Measurements from ENCODE around the gene CREG2.

The CREG2 gene

DNA sequence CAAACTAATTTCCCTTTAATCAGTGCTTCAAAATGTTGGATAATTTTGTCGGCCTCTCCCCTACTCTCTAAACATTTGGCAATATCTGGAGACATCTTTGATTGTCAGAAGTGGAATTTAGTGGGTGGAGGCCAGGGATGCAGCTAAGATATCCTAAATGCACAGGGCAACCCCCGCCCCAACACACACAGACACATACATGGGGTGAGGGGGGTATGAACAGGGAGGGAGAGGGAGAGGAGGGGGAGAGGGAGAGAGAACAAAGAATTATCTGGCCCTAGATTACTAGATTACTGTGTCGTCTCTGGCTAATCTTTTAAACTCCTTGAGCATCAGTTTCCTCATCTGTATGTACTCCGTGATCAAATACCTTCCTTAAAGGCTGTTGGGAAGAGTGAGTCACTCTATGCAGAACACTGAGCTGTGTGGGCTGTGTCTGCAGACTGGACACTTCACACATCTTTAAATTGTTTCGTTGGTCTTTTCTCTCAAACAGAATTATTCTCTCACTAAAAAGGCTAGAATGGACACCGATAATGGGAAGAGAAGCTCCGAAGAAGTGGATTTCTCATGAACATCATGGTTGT, 81.7 kb downstream of the CREG2 start:
- DNase-seq: peak; percentile 53 to 71

DNA sequence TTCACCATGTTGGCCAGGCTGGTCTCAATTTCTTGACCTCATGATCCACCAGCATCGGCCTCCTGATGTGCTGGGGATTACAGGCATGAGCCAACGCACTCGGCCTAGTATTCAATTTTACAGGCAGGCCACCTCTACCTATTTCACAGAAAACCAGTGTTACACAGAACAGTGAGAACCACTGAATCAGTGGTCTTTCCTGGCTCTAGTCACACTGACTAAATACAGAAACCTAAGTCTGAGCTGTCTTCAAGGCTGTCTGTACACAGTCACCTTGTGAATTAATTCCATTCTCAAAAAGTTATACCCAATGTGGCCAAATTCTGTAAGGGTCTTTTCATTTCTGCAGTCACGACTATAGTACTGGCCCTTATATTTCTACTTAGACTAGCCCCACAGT, 82.3 kb downstream of the CREG2 start:
- DNase-seq: no peak

DNA sequence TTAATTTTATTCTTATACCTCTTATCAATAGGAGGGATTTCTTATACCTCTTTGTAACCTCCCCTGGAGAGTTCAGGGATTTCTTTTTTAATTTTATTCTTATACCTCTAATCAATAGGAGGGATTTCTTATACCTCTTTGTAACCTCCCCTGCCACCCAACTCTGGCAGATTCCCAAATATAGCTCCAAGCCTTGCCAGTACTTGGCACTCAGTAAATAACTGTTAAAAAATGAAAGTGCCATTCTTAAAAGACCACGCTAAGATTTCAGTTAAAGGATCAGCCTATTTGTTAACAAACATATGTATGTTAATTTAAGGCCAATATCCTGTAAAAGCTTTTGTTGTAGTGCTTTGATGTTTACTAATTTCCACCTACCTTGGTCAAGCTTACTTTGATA, 83.6 kb downstream of the CREG2 start:
- no peak for DNase-seq

DNA sequence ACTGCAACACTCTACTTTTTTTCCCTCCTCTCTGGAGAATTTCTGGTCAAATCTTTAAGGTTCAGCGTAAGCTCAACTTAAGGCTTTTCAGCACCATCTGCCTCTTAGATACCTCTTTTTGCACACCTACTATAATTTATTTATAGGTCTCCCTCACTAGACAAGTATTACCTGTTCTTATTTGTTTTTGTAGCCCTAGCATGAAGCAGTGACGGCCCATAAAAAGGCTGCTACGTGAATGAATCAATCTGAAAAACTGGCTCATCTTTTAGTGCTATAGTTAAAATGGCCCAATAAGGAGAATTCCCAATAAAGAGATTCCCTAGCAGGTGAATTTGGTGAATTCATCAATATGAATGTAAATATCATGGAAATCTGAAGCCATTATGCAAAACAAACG, 85.3 kb downstream of the CREG2 start:
- DNase-seq: no peak

DNA sequence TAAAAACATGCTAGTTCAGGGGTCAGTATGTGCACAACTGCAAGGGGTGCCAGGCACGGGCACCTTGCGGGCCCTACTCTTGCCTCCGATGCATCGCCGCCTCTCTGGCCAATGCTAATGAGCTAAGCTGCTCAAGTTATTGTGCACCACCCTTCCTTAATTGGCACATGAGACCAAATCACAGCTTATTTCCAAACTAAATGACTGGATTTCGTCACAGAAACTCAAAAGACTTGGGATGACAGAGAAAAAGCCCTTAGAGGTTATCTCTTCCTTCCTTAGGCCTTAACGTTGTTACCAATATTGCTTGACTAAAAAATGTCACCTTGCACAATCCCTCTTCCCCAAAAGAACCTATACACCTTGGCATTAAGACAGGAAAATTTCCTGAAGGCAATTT, 86.5 kb downstream of the CREG2 start:
- peak; percentile 22 to 49 for DNase-seq

DNA sequence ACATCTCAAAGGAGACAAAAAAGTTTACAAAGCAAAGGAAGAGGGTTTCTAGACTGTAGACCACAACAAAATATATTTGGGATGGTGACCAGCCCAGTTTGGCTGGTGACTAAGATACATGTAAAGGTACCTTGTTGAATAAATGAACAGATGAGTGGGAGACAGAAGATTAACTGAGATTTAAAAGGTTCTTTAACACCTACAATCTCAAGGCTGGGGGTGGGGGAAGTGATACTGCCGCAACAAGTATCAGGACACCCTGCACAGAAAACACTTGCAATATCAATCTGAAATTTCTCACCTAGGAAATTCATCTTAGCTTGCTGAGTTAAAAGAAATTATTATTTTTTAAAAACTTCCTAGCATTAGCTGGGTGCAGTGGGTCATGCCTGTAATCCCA, 87.1 kb downstream of the CREG2 start:
- DNase-seq: no peak

DNA sequence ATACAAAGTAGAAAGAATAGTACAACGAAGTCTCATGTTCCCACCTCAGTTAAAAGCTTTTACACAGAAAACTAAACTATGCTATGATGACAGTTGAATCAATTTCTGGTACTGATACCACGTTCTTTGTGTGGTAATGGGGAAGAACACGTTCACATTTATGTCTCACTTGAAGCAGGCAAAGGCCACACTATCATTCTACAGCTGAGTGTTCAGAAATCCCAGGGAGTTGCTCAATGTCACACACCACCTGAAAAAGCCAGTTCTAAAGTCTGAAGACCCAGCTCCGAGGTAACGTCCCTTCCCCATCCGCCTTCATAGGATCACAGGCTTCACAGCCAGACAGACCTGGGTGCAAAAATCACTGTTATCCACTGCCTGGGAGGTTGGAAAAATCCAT, 87.7 kb downstream of the CREG2 start:
- no peak for DNase-seq

DNA sequence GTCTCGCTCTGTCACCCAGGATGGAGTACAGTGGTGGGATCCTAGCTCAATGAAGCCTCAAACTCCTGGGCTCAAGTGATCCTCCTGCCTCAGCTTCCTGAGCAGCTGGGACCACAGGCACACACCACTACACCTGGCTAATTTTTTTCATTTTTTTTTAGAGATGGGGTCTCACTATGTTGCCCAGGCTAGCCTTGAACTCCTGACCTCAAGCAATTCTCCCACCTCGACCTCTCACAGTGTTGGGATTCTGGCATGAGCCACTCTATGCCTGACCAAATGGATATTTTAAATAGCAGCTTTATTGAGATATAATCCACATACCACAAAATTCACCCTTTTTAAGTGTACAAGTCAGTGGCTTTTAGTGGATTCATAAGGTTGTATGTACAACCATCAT, 89.9 kb downstream of the CREG2 start:
- DNase-seq: no peak

DNA sequence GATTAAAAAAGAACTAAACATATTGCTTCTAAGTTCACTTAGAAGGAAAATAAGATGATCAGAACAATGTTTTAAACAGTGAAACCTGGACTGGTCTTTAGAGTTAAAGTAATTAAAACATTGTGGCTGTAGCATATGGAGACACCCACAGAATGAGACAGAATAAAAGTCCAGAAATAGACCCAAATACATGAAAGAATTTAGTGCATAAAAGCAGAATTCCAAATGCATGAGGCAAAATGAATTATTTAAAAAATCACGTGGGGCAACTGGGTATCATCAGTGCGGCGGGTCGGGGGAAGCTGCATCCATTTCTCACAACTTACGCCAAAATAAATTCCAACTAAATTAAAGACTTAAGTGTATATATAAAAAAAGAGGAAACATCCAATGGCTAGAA, 90.9 kb downstream of the CREG2 start:
- no peak for DNase-seq

DNA sequence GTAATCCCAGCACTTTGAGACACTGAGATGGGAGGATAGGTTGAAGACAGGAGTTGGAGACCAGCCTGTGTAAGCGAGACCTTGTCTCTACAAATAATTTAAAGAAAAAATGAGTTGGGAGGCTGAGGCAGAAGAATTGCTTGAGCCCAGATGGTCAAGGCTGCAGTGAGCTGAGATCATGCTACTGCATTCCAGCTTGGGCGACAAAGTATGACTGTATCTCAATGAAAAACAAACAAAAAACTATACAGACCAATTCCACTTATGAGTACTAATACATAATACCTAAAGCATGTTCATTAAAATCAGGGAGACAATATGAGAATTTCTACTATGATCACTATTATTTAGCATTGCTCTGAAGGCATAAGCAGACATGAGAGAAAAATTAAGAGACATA, 91.4 kb downstream of the CREG2 start:
- DNase-seq: no peak

Measured in inflammatory macrophage treated with lipopolysaccharide for 1 hour (primary cell).